Hematopoietic multipotent progenitor cell (in vitro differentiated cells): ENCODE data around the gene OR2A7. TPM values are rescaled to one million over a fixed set of nuclear protein-coding genes. Genes with fewer than 3 reads are reported as not detected.
A peak's percentile ranks its signal among the peaks of the same experiment; 100 is the strongest.
"Not testable (repeated sequence)": the region's sequence is repeated elsewhere in the genome, so short reads cannot be mapped to it uniquely, and the experiment has no call there.

Experiments
- DNase-seq, 3 donors: peaks; one replicate each; pipeline ENCODE4 v3.0.0-alpha.2; 2011 to 2015; ENCODE audit warnings: low read depth in 2 of 3, low spot score in 2 of 3
- total RNA-seq: library from RNA; depleted of rRNA; stranded (reverse); fragments of >200 nt; gene quantifications from one replicate; pipeline ENCODE4 v1.2.3, GENCODE V29; 2012

Gene OR2A7
- total RNA-seq, 1 donor, result 2.7 TPM

DNA sequence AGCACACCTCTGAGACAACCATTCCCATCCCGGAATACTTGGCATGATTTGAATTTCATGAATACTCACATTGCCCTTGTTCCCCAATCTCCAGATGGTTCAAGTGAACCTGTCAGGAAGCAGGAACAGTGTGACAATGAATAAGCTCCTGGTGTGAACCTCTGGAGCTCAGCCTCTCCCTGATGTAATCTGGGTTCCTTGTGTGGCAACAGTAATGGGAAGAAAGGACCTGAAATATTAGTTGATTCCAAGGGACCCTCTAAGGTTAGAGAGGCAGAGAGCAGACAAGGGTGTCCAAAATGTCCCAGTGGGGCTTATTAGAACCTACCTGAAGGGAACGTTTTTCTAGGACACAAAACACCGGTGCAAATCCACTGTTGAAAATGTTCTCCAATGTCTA is 8.5 kb downstream of the OR2A7 start:
- peak in 1 of 3 donors; percentile 4 for DNase-seq

DNA sequence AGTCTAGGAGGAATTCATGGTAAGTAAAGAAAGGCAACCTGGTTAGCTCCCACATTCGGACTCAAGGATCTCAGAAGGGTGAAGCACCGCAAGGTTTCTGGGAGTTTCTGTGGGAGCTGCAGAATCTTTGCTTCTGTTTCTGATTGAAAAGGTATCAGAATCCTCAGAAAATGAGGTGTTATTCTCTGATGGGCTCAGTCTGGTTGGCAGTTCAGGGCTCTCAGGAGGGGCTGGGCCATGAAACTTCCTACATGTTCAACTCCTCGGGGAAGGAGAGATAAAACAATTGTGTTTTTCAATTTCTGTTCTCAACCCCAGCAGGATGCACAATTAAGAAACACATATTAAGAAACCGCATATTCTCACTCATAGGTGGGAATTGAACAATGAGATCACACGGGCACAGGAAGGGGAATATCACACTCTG is 9.1 kb downstream of the OR2A7 start:
- DNase-seq, result peak in 1 of 3 donors; percentile 0

DNA sequence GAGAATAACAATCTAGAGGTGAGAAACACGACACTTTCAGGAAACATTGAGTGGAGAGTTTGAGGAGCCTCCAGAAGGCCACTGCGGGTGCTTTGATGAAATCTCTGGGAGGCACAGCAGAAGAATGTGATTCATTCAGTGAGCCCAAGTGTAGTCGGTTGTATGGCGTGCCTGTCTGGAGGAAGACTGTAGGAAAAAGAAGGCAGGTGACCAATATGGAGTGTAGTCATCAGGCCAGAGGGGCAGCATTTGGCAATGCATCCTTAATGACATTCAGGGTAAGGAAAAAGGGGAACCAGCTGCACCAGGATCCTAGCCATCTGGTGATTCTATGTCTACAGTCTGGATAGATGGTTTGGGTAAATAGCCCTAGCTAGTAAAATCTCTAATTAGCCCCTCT is 12.3 kb downstream of the OR2A7 start:
- not testable (repeated sequence) for DNase-seq

DNA sequence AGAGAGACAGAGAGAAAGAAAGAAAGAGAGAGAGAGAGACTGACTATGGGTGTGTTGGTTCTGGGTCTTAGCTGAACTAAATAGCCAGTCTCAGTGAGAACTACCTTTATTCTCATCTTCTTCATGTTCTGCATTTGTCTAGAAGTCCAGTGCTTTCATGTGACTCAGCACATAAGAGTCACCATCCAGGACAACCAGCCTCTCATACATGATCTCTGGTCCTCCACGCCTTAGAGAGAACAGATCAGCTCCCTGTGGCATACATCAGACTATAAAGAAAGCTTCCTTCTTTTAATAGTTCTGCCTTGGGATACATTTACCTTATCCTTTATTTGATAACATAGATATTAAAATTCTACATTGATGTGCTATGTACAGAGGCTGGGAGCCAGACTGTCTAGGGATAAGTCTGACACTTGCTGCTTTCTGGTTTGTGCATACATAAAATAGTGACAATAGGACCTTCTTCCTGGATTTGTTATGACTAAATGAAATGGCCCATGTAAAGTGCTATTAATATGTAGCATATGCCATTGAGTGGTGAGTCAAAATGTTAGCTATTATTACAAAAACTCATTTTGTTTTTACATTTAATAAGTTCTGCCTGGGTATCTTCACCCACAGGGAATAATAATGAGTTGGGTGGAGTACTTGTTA is 16.8 kb downstream of the OR2A7 start:
- DNase-seq, result not testable (repeated sequence)

DNA sequence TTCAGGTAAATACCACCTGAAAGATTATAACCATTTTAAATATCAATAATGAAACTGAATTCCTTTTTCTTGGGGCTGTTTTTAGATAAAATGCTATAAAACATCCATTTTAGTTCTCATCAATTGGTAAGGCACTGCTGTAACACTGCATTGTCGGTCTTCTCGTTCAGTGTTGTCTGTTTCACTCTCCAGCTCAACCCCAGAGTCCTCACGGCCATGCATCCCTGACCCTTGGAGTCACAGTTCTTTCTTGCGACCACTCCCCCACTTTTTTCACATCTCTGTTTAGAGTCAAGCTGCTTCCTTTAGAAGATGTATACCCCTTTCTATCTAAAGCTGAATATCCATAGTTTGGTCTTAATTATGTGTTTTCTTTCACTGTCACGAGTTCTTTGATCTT is 17.6 kb downstream of the OR2A7 start:
- not testable (repeated sequence) for DNase-seq

DNA sequence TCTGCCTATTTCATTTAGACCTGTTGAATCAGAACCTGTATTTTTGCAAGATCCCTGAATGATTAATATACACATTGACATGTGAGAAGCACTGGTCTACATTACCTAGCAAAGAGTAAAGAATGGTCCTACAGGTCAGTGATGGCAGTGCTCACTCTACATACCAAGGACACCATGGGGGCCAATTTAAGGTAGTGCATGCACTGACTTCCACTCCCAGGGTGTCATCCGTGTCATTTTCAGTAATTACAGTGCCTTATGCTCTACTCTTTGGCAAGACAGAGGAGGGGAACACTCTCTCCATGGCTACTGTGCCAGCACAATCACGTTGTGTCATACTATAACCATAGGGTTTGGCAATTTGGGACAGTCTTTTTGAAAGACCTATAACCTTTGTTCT is 19.2 kb downstream of the OR2A7 start:
- not testable (repeated sequence) for DNase-seq

DNA sequence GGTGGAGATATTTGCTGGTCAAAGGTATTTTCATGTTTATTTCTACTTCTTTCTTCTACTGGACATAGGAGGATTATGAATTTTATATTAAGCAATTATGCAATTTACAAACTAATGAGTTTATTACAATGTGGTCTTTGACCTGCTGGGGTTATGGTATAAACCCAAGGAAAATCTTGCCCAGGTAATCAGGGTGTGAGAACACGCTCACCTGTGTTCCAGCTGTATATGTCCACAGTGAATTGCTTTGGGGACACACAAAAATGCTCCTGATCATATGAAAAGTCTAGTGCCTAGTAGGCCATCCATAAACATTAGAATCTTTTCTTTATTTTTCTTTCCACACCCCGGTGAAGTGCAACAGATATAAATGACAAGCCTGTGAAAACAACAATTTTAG is 25.2 kb downstream of the OR2A7 start, which contains the start of gene OR2A42:
Gene OR2A42, minus strand, starts transcription at position 241 of the 400 bp plus-strand sequence. CDS start 6,762 bp downstream, outside the sequence.
- not testable (repeated sequence) for DNase-seq

DNA sequence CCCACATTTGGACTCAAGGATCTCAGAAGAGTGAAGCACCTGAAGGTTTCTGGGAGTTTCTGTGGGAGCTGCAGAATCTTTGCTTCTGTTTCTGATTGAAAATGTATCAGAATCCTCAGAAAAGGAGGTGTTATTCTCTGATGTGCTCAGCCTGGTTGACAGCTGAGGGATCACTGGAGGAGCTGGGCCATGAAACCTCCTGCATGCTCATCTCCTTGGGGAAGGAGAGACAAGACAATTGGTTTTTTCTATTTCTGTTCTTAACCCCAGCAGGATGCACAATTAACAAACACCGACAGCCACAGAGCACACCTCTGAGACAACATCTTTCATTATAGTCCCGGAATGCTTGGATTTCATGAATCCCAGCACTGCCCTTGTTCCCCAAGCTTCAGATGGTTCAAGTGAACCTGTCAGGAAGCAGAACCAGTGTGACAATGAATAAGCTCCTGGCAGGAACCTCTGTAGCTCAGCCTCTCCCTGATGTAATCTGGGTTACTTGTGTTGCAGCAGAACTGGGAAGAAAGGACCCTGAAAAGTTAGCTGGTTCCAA is 26.0 kb downstream of the OR2A7 start:
- DNase-seq, result not testable (repeated sequence)

DNA sequence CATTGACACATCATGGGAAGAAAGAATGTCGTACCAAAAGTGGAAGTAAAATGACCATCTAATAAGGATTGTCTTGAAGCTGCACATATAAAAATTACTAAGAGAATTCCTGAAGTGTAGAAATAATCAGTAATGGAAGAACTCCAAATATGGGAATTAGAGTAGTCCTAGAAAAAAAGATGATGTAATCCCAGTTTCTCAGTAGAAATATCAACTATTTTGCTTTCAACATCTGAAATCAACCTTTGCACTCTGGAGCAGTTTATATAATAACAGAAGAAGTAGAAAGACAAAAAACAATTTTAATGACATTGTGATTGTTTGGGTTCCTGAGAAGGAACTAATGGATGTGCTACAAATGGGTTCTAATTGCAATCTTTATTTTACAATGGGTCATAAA is 31.6 kb downstream of the OR2A7 start:
- not testable (repeated sequence) for DNase-seq

DNA sequence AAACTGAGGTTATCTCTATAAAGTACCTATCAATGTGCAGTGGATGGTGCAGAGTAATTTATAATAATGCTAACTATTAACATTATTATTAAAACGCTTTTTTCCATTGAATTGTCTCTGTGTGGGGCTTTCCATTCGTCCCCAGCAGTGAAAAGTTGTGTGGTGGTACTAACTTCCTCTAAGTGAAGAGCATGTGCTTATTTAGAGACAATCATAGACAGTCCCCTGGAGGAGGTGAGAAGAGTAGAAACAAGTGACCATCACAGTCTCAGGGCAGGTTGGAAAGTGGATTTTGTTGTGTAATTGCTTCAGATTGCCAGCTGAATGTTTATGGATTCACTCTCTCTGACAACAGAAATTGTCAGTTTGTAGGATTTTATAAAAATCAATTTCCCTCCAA is 33.6 kb downstream of the OR2A7 start:
- not testable (repeated sequence) for DNase-seq

DNA sequence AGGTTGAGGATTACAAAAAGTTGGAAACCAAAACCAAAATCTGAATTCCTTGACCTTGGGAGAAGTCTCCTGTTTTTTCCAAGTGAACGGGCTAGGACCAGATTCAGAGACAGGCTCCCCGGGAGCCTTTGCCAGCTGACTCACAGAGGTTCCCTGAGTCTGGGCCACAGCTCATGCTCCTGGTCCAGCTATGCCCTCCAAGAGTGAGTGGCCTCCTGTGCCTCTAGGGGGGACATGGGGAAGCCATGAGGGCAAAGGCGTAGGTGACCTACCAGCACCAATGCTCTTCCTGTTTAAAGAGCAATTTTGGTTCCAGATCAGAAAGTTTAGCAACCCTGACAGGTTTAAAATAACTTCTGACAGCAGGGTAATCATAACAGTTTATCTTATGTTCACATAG is 35.8 kb downstream of the OR2A7 start:
- DNase-seq, result not testable (repeated sequence)

DNA sequence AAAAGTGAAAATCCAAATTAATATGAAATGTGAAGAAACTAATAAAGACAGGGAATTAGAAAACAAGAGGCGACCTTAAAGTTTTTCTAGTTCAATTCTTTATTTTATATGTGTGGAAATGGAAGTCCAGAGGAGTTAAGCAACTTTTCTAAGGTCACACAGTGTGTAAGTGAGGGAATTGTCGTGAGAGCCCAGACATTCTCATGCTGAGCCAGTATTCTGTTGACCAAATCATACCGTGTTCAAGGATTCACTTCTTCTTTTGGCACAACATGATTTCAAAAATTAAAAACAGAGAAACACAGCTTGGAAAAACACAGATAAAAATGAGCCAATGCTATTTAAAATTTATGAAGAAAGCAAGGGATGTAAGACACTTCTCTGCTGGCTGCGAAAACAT is 37.7 kb downstream of the OR2A7 start:
- not testable (repeated sequence) for DNase-seq

DNA sequence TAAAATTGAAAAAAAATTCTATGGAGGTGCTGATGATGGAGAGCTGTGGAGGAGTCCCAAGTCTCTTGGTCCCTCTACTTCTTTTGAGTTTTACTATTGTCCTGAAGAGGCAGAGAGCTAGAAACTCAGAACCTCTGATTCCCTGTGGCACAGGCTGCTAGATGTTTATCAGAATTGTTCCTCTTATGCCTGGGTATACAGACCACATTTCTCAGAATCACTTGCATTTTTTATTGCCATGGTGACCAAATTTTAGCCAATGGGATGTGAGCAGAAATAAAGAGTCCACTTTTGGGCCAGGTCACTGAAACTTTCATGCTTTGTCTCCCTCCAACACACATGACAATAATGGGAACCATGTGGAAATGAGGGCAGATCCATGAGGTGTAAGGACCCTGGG is 40.9 kb downstream of the OR2A7 start:
- DNase-seq, result not testable (repeated sequence)

DNA sequence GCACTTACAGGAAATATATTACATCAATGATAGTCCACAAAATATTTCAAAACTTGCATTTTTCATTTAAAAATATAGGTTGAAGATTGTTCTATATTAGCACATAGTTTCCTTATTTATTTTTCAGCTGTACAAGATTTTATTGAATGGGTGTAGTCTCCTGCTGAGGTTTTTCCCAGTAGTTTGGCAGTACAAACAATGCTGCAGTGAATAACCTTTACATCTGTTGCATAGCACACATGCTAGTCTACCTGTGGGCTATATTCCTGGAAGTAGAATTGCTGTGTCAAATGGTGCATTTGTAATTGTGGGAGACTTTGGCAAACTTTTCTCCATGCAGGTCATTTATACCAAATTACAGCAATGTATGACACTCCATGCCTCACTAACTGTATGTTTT is 44.1 kb downstream of the OR2A7 start:
- not testable (repeated sequence) for DNase-seq

DNA sequence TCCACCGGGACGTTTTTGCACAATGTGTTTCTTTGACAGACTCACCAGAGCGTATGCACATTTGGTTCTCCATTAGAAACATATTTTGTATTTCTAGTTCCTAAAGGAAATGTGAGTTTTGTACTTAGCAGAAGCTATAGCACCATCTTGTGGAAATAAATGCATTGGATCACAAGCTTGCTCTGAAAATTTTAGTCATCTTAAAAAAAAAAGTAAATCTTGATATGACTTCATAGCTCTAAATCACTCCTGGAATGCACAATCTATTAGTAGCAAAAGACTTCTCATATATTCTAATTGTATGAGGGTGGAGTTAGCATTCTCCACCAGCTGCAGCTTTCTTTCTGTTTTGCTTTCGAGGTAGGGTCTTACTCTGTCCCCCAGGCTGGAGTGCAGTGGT is 45.4 kb downstream of the OR2A7 start:
- DNase-seq, result not testable (repeated sequence)

DNA sequence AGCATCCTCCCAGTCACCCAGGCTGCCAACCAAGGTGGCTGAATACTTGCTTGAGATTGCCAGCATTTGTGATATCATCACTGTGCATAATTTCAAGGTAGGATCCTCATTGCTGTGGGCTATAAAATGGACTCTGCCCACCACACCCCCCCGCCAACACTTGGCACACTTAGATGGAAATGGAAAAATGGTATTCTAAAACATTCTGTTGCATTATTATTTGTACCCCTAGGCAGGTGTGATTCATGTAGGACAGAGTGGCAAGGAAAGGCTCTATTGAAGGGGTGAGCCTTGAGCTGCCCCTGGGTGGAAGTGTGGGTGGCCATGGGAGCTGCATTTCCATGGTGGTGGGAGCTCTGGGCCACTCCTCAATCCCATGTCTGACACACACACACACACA is 46.0 kb downstream of the OR2A7 start:
- DNase-seq, result peak in 1 of 3 donors; percentile 0

DNA sequence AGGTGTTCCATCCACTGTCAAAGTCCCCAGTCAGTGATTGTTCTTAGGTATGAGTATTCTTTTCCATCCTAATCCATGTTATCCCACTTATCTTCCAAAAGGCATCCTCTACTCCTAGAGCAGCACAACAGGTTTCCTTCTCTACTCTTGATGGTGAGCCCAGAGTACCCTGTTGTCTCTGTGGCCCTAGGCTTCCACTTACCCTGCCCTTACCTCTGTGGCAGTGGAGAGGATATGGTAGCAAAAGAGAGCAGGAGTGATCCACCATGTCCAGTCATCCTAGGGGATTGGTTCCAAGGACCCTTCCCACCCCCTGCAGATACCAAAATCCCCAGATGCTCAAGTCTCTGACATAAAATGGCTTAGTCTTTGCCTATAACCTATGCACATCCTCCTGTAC is 47.4 kb downstream of the OR2A7 start:
- DNase-seq, result not testable (repeated sequence)

Other genes with a start within 250 kb of the OR2A7 start
- not detected for gene OR2A5, start 215.8 kb downstream of the OR2A7 start, total RNA-seq
- not detected for gene OR2A25, start 195.0 kb downstream of the OR2A7 start, total RNA-seq
- gene OR2A12, start 178.5 kb downstream of the OR2A7 start, total RNA-seq, result not detected
- gene OR2A2, start 155.2 kb downstream of the OR2A7 start, total RNA-seq, result not detected
- gene OR2A14, start 141.6 kb downstream of the OR2A7 start, total RNA-seq, result not detected
- not detected for gene CTAGE4, start 81.3 kb downstream of the OR2A7 start, total RNA-seq
- gene ARHGEF35, start 69.0 kb downstream of the OR2A7 start, total RNA-seq, result 0.54 TPM
- under 0.01 TPM for gene OR2A42, start 25.2 kb downstream of the OR2A7 start, total RNA-seq
- gene CTAGE8, start 4.5 kb upstream of the OR2A7 start, total RNA-seq, result 0.81 TPM
- gene OR2A1, start 47.6 kb upstream of the OR2A7 start, total RNA-seq, result 0.27 TPM
- gene ARHGEF5, start 90.6 kb upstream of the OR2A7 start, total RNA-seq, result 4.3 TPM
- gene NOBOX, start 138.9 kb upstream of the OR2A7 start, total RNA-seq, result not detected